Activated T-cell treated with anti-CD3 and anti-CD28 coated beads, Interleukin-2, amount 50 U/mL, for 4 hours (primary cell): Measurements from ENCODE around the gene APBA1. TPM values are rescaled to one million over a fixed set of nuclear protein-coding genes. Genes with fewer than 3 reads are reported as not detected.

Experiments used
- ATAC-seq, 2 donors: fragments of 200-7000 bp; cut with Tn5 transposase; one replicate each; pipeline ENCODE4 v1.10.0; 2021
- DNase-seq: peaks from one replicate; pipeline ENCODE4 v3.0.0-alpha.2; 2020
- H3K27me3 Mint-ChIP-seq: one replicate; pipeline ENCODE4 v1.8.0; 2021; ENCODE audit warnings: low read depth, mixed read lengths
- H3K36me3 Mint-ChIP-seq: one replicate; pipeline ENCODE4 v1.8.0; 2022; ENCODE audit warnings: mixed read lengths; ENCODE audit not compliant: insufficient read depth
- H3K4me1 Mint-ChIP-seq: one replicate; pipeline ENCODE4 v1.8.0; 2021; ENCODE audit warnings: low read depth, mixed read lengths
- H3K4me3 Mint-ChIP-seq: one replicate; pipeline ENCODE4 v1.8.0; 2021; ENCODE audit warnings: mild to moderate bottlenecking, moderate library complexity, mixed read lengths
- H3K9me3 Mint-ChIP-seq: one replicate; pipeline ENCODE4 v1.8.0; 2021; ENCODE audit warnings: mixed read lengths
- total RNA-seq, 3 donors: library from RNA; stranded (reverse); gene quantifications; one replicate each; pipeline ENCODE4 v1.2.1, GENCODE V29; 2021

APBA1 gene
- total RNA-seq, 3 donors from 2014 or later = 0.05 to 0.11 (median 0.05) TPM

DNA sequence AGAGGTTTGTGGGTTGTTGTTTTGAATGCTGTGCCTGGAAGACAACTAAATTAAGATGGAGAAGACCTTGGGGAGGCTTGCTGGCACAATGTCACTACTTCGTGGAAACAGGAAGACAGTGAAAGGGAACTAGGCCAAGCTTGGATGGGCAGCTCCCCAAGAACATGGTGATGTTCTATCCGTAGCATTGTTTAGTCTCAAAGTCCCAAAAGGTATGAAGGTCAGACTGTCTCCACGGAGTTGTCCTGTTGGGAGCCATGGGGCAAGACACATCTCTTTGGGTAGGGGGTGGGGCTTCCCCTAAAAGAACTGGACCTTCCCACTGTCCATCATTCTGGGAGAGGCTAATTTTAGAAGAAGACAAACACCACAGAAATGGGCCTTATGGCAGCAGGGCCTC, 206.7 kb downstream of the APBA1 start:
- Mint-ChIP-seq H3K27me3 (no peaks in the 10 kb centered on the region), H3K4me1 (no peaks in the 10 kb centered on the region), H3K36me3 (no peaks in the 10 kb centered on the region), H3K4me3 (no peak overlapping the region), H3K9me3 (no peaks in the 10 kb centered on the region)
- DNase-seq (no peak), ATAC-seq (no peak)

DNA sequence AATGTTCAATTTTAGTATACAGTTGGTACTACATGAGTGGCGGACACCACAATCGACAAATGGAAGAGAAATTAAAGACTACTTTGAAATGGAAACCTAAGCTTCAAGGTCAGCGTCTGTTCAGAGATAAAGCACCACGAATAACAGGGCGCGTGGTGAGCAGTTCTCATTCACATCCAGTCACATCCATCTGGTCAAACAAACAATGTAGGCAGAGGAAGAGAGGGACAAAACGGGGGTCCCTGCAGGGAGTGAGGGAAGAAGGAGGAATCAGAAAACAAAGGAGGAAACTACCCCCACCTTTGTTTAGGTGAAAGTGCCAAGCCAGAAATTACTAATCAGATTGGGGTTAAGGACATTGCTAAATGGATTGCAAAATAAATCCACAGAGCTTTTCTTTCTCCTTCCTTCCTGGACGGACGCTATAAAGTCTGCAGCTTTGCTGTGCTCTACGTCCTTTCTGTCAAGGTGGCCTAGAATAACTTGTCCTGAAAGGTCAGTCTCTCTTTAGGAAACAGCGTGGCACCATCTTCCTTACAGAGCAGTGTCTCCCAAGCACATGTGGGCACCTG, 208.6 kb downstream of the APBA1 start:
- H3K4me1 Mint-ChIP-seq = no peaks in the 10 kb centered on the region
- DNase-seq = no peak
- no peaks in the 10 kb centered on the region for H3K9me3 Mint-ChIP-seq
- no peak overlapping the region for H3K4me3 Mint-ChIP-seq
- no peaks in the 10 kb centered on the region for H3K27me3 Mint-ChIP-seq
- no peak for ATAC-seq
- no peaks in the 10 kb centered on the region for H3K36me3 Mint-ChIP-seq

DNA sequence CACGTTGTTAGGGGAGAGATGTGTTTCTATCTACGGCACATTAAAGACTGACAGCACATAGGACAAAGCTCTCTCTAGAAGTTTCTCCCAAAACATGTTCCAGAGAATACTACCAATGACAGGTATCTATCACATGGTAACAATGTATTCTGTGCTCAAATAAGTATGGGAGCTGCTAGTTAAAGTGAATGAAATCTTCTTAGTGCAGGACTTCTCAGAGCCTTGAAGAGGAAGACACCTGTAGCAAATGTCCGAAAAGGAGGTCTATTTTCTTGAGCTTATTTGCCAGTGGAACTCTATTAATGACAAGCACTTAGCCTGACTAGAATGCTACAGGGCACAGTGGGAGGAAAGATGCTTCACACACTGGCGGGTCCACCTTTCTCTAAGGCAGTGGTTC, 209.8 kb downstream of the APBA1 start:
- Mint-ChIP-seq H3K4me3 (no peak overlapping the region), H3K27me3 (no peaks in the 10 kb centered on the region)

DNA sequence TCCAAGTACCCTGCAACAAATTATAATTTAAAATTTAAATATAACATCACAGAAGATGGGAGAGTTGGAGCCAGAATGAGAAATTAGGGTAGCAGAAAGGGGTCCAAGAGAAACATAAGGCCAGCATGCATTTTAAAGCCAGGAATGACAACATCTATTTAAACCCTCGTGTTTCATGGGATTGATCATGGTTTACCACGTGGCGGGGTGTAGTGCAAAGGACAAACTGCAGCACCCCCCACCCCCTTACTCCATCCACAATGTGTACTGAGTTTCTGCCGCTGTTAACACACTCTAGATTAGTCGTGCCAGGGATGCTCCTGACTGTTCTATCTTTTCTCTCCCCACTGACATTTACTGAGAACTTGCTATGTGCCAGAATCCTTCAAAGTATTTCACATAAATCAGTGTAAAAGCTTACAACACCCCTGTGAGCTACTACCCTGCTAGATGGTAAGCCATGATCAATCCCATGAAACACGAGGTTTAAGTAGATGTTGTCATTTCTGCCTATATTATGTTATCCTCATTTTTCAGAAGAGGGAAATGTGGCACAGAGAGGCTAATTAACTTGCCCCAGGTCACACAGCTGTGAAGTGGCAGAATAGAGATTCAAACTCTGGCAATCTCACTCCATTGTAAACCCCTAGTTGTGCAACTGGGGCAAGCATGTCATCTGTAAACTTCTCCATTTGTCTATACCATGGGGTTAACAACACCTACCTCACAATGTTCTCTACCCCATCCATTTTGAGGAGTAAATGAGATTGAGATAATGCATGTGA, 210.9 kb downstream of the APBA1 start:
- Mint-ChIP-seq H3K4me3 (no peak overlapping the region), H3K4me1 (no peaks in the 10 kb centered on the region), H3K9me3 (no peaks in the 10 kb centered on the region), H3K36me3 (no peaks in the 10 kb centered on the region), H3K27me3 (no peaks in the 10 kb centered on the region)
- DNase-seq = no peak
- no peak for ATAC-seq

More for the DNA sequence above, 209.8 kb downstream of the APBA1 start:
- Mint-ChIP-seq H3K36me3 (no peaks in the 10 kb centered on the region), H3K4me1 (no peaks in the 10 kb centered on the region), H3K9me3 (no peaks in the 10 kb centered on the region)
- ATAC-seq (no peak), DNase-seq (no peak)

DNA sequence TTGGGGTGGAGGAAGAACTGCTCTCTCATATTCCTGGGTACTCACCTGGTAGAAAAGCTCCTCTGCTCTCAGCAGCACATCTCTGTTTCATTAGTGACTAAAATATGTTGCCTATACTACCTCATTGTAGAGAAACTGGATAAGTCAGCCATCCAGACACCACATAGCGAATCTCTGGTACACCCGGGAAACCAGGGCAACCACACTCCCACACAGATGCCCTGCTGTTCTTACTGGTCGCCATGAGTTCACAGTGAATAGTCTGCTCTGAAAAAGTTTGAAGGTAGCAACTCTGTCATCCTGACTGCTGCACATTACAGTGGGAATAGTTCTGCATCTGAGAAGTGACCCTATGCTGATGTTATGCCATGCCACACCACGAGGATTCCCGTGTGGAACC, 212.2 kb downstream of the APBA1 start:
- no peaks in the 10 kb centered on the region for H3K4me1 Mint-ChIP-seq
- no peaks in the 10 kb centered on the region for H3K9me3 Mint-ChIP-seq
- H3K27me3 Mint-ChIP-seq = no peaks in the 10 kb centered on the region
- H3K36me3 Mint-ChIP-seq = no peaks in the 10 kb centered on the region
- ATAC-seq (no peak), DNase-seq (no peak)
- no peak overlapping the region for H3K4me3 Mint-ChIP-seq

DNA sequence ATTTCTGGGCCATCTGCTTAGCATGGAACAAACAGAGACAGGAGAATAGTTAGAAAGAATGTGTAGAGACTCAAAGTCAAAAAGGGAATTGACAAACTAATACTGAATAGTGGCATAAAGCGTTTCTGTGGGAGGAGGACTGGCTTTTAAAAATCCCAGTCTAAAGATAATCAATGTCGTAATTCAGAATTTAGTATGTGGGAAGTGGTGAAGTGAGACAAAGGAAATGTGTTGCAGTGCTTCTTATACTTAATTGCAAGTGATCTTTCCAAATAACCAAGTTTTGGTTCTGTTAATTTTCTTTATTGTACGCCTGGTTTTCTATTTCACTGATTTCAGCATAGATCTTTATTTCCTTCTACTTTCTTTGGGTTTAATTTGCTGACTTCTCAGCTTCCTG, 214.0 kb downstream of the APBA1 start:
- no peaks in the 10 kb centered on the region for H3K4me1 Mint-ChIP-seq
- ATAC-seq (no peak), DNase-seq (no peak)
- no peaks in the 10 kb centered on the region for H3K9me3 Mint-ChIP-seq
- no peak overlapping the region for H3K4me3 Mint-ChIP-seq
- no peaks in the 10 kb centered on the region for H3K27me3 Mint-ChIP-seq
- no peaks in the 10 kb centered on the region for H3K36me3 Mint-ChIP-seq

- ATAC-seq (no peak), DNase-seq (no peak)
- Mint-ChIP-seq H3K4me1 (no peaks in the 10 kb centered on the region), H3K27me3 (no peaks in the 10 kb centered on the region), H3K4me3 (no peak overlapping the region), H3K9me3 (no peaks in the 10 kb centered on the region), H3K36me3 (no peaks in the 10 kb centered on the region)
Measured at GRCh38 chr9:69456201-69456600, 216.0 kb downstream of the APBA1 start.

GRCh38 chr9:69455311-69455710, 216.9 kb downstream of the APBA1 start:
- H3K9me3 Mint-ChIP-seq = no peaks in the 10 kb centered on the region
- no peak for DNase-seq
- no peaks in the 10 kb centered on the region for H3K4me1 Mint-ChIP-seq
- ATAC-seq = no peak
- H3K4me3 Mint-ChIP-seq = no peak overlapping the region
- H3K36me3 Mint-ChIP-seq = no peaks in the 10 kb centered on the region
- no peaks in the 10 kb centered on the region for H3K27me3 Mint-ChIP-seq

DNA sequence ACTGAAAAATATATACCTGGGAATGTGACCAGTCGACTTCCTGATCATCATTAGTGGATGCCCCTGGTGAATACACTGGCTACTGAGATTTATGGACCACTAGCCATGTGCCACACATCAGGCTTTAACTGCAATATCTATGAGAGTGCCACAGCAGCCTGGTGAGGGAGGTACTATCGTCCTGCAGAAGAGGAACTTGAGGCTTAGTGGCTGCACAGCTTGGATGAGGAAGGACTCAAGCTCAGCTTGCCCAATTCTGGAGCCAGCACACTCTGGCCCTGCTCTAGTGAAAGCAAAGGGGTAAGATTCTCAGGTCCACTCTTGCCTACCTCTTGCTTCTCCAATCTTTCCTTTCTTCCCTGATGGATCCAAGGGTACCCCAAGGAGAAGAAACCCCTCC, 217.8 kb downstream of the APBA1 start:
- Mint-ChIP-seq H3K27me3 (no peaks in the 10 kb centered on the region), H3K4me1 (no peaks in the 10 kb centered on the region), H3K4me3 (no peak overlapping the region), H3K9me3 (no peaks in the 10 kb centered on the region), H3K36me3 (no peaks in the 10 kb centered on the region)
- DNase-seq (no peak), ATAC-seq (no peak)

- H3K4me3 Mint-ChIP-seq = no peak overlapping the region
- H3K4me1 Mint-ChIP-seq = no peaks in the 10 kb centered on the region
- no peak for DNase-seq
- no peak for ATAC-seq
- no peaks in the 10 kb centered on the region for H3K27me3 Mint-ChIP-seq
- H3K36me3 Mint-ChIP-seq = no peaks in the 10 kb centered on the region
- no peaks in the 10 kb centered on the region for H3K9me3 Mint-ChIP-seq
Measured at GRCh38 chr9:69453746-69454145, 218.4 kb downstream of the APBA1 start.

- Mint-ChIP-seq H3K36me3 (no peaks in the 10 kb centered on the region), H3K4me3 (no peak overlapping the region), H3K27me3 (no peaks in the 10 kb centered on the region), H3K9me3 (no peaks in the 10 kb centered on the region), H3K4me1 (no peaks in the 10 kb centered on the region)
- DNase-seq (no peak), ATAC-seq (no peak)
Measured at GRCh38 chr9:69452110-69452782, 219.9 kb downstream of the APBA1 start.

- Mint-ChIP-seq H3K4me3 (no peak overlapping the region), H3K4me1 (peaks cover 3% of the 10 kb centered on the region), H3K36me3 (no peaks in the 10 kb centered on the region), H3K27me3 (no peaks in the 10 kb centered on the region), H3K9me3 (no peaks in the 10 kb centered on the region)
- ATAC-seq = no peak
- DNase-seq = no peak
Measured at GRCh38 chr9:69446496-69446895, 225.7 kb downstream of the APBA1 start.

- Mint-ChIP-seq H3K36me3 (no peaks in the 10 kb centered on the region), H3K4me3 (no peak overlapping the region), H3K27me3 (no peaks in the 10 kb centered on the region), H3K9me3 (no peaks in the 10 kb centered on the region), H3K4me1 (peaks cover 11% of the 10 kb centered on the region)
- ATAC-seq (no peak), DNase-seq (no peak)
Measured at GRCh38 chr9:69445251-69445650, 226.9 kb downstream of the APBA1 start.

DNA sequence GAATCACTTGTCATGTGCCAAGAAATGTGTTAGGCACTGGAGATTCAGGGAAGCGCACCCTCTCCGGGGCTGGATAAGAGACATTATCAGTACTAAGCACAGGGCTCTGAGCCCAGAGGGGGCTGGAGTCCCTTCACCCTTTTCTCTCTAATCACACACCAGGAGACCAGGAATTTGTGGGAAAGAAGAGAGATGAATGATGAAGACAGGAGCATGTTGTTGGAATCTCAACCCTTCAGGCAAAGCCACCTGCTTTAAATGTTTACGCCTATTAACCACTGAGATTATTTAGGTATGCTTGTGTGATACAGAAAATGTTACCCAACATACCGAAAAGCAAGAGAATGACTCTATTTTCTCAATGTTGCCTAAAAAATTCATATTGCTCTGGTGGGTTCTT, 227.4 kb downstream of the APBA1 start:
- Mint-ChIP-seq H3K4me3 (no peak overlapping the region), H3K9me3 (no peaks in the 10 kb centered on the region)
- no peak for ATAC-seq

DNA sequence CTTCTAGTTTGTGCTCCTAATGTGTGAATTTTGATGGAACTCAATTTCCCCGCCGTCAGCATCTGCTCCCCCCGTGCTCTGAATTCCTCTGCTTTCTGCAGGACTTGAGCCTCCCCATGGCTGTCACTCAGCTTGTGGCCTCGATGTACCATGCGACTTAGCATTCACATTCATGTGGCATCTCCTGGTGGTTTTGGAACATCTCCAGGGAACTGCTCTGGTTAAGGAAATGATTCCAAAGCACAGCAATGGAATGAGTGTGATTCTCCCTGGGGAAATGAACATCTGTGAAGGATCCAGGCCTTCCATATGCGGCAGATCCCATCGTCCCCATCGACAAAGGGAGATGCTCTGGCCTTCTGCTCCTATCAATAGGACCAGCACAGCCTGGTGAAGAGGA, 228.2 kb downstream of the APBA1 start:
- no peaks in the 10 kb centered on the region for H3K36me3 Mint-ChIP-seq
- ATAC-seq (no peak), DNase-seq (no peak)
- peaks cover 3% of the 10 kb centered on the region for H3K27me3 Mint-ChIP-seq
- H3K4me3 Mint-ChIP-seq = no peak overlapping the region
- peaks cover 17% of the 10 kb centered on the region for H3K4me1 Mint-ChIP-seq
- no peaks in the 10 kb centered on the region for H3K9me3 Mint-ChIP-seq

More for the DNA sequence above, 227.4 kb downstream of the APBA1 start:
- H3K4me1 Mint-ChIP-seq = peaks cover 11% of the 10 kb centered on the region
- no peak for DNase-seq
- no peaks in the 10 kb centered on the region for H3K36me3 Mint-ChIP-seq
- H3K27me3 Mint-ChIP-seq = no peaks in the 10 kb centered on the region
